PC-3 (cell line): ENCODE measurements around the gene PCNA. TPM values are rescaled to one million over a fixed set of nuclear protein-coding genes. Genes with fewer than 3 reads are reported as not detected.
A peak's percentile ranks its signal among the peaks of the same experiment; 100 is the strongest.
"Not testable (repeated sequence)": the region's sequence is repeated elsewhere in the genome, so short reads cannot be mapped to it uniquely, and the experiment has no call there.

Source experiments
- ATAC-seq: fragments of 200-7000 bp; cut with Tn5 transposase; 2 replicates; pipeline ENCODE4 v1.9.1; 2020; ENCODE audit warnings: mild to moderate bottlenecking, moderate library complexity
- BruUV-seq: library from RNA; stranded (reverse); fragments of 400-500 nt; replicated peaks from 2 replicates; lab custom pipeline; 2021; lab: Mats Ljungman, UMichigan
- CTCF ChIA-PET: fragments of 300-600 bp; sonication (Branson Sonifier 250); formaldehyde crosslinking; loops from one replicate; lab custom pipeline; 2022; ENCODE audit warnings: antibody characterized with exemption; lab: Charles Lee
- POLR2A ChIA-PET: fragments of 300-600 bp; sonication (Branson Sonifier 250); formaldehyde crosslinking; loops from one replicate; lab custom pipeline; 2022; ENCODE audit warnings: antibody characterized with exemption; ENCODE audit not compliant: unreplicated experiment; lab: Charles Lee
- DNase-seq: peaks from one replicate; pipeline ENCODE4 v3.0.0-alpha.2; 2015
- H2AFZ ChIP-seq: fragments of 300-600 bp; sonication (generic); 2 replicates; pipeline ENCODE4 v1.6.0; 2016; ENCODE audit warnings: antibody characterized with exemption, low read length
- H3F3A ChIP-seq: fragments of 300-600 bp; sonication (generic); one replicate; pipeline ENCODE4 v1.6.0; 2017; ENCODE audit warnings: antibody characterized with exemption, low read length, control low read depth, mild to moderate bottlenecking; ENCODE audit not compliant: unreplicated experiment
- H3K27ac ChIP-seq: fragments of 300-600 bp; sonication (generic); 2 replicates; pipeline ENCODE4 v1.5.1; 2016; ENCODE audit warnings: mild to moderate bottlenecking, low read length
- H3K27me3 ChIP-seq: fragments of 300-600 bp; sonication (generic); 2 replicates; pipeline ENCODE4 v1.6.1; 2016; ENCODE audit warnings: low read length, mixed read lengths
- H3K36me3 ChIP-seq: fragments of 300-600 bp; sonication (generic); 2 replicates; pipeline ENCODE4 v1.6.1; 2016; ENCODE audit warnings: low read depth, mixed run types, low read length, mixed read lengths
- H3K4me1 ChIP-seq: fragments of 300-600 bp; sonication (generic); 2 replicates; pipeline ENCODE4 v1.5.1; 2016; ENCODE audit warnings: low read length; ENCODE audit not compliant: insufficient read depth
- H3K4me2 ChIP-seq: fragments of 300-600 bp; sonication (generic); 2 replicates; pipeline ENCODE4 v1.6.0; 2016; ENCODE audit warnings: low read length
- H3K4me3 ChIP-seq: fragments of 300-600 bp; sonication (generic); 2 replicates; pipeline ENCODE4 v1.5.1; 2016; ENCODE audit warnings: mild to moderate bottlenecking, low read length, mixed read lengths
- H3K79me2 ChIP-seq: fragments of 300-600 bp; sonication (generic); 2 replicates; pipeline ENCODE4 v1.6.1; 2017; ENCODE audit warnings: low read length, mixed read lengths
- H3K9ac ChIP-seq: fragments of 300-600 bp; sonication (generic); 2 replicates; pipeline ENCODE4 v1.6.0; 2016; ENCODE audit warnings: mild to moderate bottlenecking, low read length
- H3K9me2 ChIP-seq: fragments of 300-600 bp; sonication (generic); replicated peaks from 2 replicates; pipeline ENCODE4 v1.6.1; 2016; ENCODE audit warnings: mixed run types, low read length, mixed read lengths
- H3K9me3 ChIP-seq: fragments of 300-600 bp; sonication (generic); 2 replicates; pipeline ENCODE4 v1.6.1; 2016; ENCODE audit warnings: low read length, mixed read lengths
- H4K20me1 ChIP-seq: fragments of 300-600 bp; sonication (generic); 2 replicates; pipeline ENCODE4 v1.6.1; 2016; ENCODE audit warnings: low read length, mixed read lengths
- EZH2 ChIP-seq: fragments of 300-600 bp; sonication (generic); IDR thresholded peaks from one replicate; pipeline ENCODE4 v1.6.1; 2017; ENCODE audit warnings: antibody characterized with exemption, mild to moderate bottlenecking, low read length; ENCODE audit not compliant: unreplicated experiment
- EZH2phosphoT487 ChIP-seq: fragments of 300-600 bp; sonication (generic); IDR thresholded peaks from 2 replicates; pipeline ENCODE4 v1.6.1; 2018; ENCODE audit warnings: mild to moderate bottlenecking, antibody characterized with exemption, low read length, borderline replicate concordance
- intact Hi-C: fragments of 100-400 bp; cut with micrococcal nuclease; formaldehyde crosslinking; loops from 2 replicates; pipeline ENCODE4 v1.9.0; 2023
- total RNA-seq: library from RNA; depleted of rRNA; stranded (reverse); fragments of >200 nt; gene quantifications from 2 replicates; pipeline ENCODE4 v1.2.3, GENCODE V29; 2014
- TF ChIP-seq, protein P1 (sequence below): fragments of 300-600 bp; sonication (generic); conservative IDR thresholded peaks from 2 replicates; pipeline ENCODE4 v1.5.1; 2017; ENCODE audit warnings: antibody characterized with exemption, low read depth, mild to moderate bottlenecking, low read length

Gene PCNA
- total RNA-seq, 1 experiment from 2014 or later: 286 TPM

DNA sequence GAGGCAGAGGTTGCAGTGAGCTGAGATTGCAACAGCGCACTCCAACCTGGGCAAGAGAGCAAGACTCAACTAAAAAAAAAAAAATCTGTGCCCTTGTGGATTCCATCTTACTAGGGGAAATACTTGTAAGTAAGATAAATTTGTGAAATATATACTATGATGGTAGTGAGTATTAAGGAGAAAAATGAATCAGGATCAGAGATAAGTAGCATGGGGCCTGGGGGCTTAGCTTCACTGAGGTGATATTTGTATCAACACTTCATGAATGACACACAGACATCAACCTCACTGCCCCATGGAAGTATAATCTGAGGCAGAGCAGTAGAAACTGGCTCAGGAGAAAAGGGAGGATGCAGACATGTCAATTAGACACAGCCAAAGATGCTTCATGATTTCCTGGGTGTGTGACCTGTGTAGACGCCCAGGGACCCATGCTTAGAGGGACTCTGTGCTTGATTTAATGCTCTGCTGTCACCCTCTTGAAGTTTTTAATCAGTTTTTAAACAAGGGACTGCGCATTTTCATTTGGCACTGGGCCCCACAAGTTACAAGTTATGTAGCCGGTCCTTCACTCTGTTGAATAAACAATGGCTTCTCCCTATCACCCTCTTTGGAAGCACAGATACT is 41.9 kb downstream of the PCNA start:
- H4K20me1 ChIP-seq: no peaks in the 10 kb centered on the region
- no peaks in the 10 kb centered on the region for H3K27me3 ChIP-seq
- intact Hi-C loops: no loop called here
- no peaks in the 10 kb centered on the region for H3F3A ChIP-seq
- ATAC-seq (no peak), DNase-seq (no peak)
- BruUV-seq: no TSS peak
- H3K79me2 ChIP-seq: no peaks in the 10 kb centered on the region
- ChIA-PET POLR2A (no interaction called here), CTCF (no interaction called here)
- TF ChIP-seq, protein P1, sequence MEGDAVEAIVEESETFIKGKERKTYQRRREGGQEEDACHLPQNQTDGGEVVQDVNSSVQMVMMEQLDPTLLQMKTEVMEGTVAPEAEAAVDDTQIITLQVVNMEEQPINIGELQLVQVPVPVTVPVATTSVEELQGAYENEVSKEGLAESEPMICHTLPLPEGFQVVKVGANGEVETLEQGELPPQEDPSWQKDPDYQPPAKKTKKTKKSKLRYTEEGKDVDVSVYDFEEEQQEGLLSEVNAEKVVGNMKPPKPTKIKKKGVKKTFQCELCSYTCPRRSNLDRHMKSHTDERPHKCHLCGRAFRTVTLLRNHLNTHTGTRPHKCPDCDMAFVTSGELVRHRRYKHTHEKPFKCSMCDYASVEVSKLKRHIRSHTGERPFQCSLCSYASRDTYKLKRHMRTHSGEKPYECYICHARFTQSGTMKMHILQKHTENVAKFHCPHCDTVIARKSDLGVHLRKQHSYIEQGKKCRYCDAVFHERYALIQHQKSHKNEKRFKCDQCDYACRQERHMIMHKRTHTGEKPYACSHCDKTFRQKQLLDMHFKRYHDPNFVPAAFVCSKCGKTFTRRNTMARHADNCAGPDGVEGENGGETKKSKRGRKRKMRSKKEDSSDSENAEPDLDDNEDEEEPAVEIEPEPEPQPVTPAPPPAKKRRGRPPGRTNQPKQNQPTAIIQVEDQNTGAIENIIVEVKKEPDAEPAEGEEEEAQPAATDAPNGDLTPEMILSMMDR: no peak
- TF ChIP-seq EZH2: no peak
- TF ChIP-seq EZH2phosphoT487: no peak
- peaks cover 16% of the 10 kb centered on the region for H3K4me1 ChIP-seq
- H3K36me3 ChIP-seq: no peaks in the 10 kb centered on the region
- no peak overlapping the region for H3K4me3 ChIP-seq
- no peaks in the 10 kb centered on the region for H3K9me3 ChIP-seq
- H3K27ac ChIP-seq: no peak overlapping the region
- H3K9me2 ChIP-seq: no peaks in the 10 kb centered on the region
- H2AFZ ChIP-seq: no peak overlapping the region
- H3K4me2 ChIP-seq: no peak overlapping the region
- no peak overlapping the region for H3K9ac ChIP-seq

DNA sequence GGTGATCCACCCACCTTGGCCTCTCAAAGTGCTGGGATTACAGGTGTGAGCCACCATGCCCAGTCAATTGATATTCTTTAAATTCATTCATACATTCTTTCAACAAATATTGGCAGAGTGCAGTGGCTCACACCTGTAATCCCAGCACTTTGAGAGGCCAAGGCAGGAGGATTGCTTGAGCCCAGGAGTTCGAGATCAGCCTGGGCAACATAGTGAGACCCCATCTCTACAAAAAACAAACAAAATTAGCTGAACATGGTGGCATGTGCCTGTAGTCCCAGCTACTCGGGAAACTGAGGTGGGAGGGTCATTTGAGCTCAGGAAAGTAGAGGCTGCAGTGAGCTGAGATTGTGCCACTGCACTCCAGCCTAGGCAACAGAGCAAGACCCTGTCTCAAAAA is 42.8 kb downstream of the PCNA start:
- intact Hi-C loops, H3K4me3 ChIP-seq, DNase-seq, H3K4me2 ChIP-seq, H3K79me2 ChIP-seq, POLR2A ChIA-PET, H3K36me3 ChIP-seq, H3K27me3 ChIP-seq, H3F3A ChIP-seq, H3K9ac ChIP-seq, H3K9me2 ChIP-seq, H3K9me3 ChIP-seq, ATAC-seq, H2AFZ ChIP-seq, H3K27ac ChIP-seq, BruUV-seq, H4K20me1 ChIP-seq: not testable (repeated sequence)
- H3K4me1 ChIP-seq: peaks cover 20% of the 10 kb centered on the region
- CTCF ChIA-PET: interaction anchor here (0.6 kb wide), 1 partner anchor 24 kb away, joined by 3 read pairs; no protein-coding TSS in a partner anchor

DNA sequence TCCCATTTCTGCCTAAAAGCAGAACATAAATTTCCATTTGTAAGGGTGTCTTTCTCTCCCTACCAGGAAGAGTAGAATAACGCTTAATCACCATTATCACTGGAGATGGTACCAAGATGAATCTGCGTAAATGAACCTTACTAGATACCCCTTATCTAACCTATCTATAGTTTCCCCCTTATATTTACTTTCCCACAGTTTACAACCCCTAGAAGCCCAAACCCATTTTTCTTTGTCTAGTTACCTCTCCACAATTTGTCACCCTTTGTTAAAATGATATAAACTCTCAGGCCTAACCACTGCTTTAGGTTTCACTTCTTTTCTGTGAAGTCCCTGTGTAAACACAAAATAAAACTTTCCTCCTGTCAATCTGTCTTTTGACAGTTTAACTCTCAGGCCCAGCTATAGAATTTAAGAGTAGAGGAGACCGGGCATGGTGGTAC is 45.5 kb downstream of the PCNA start:
- intact Hi-C loops: no loop called here

More for the DNA sequence above, 45.5 kb downstream of the PCNA start:
- Histone ChIP-seq H3K9me3 (no peaks in the 10 kb centered on the region), H3K27ac (peak overlapping the region; percentile 88), H3K4me3 (no peak overlapping the region), H3K4me2 (no peak overlapping the region), H3K79me2 (no peaks in the 10 kb centered on the region), H3K9me2 (no peaks in the 10 kb centered on the region), H3K9ac (peak overlapping the region; percentile 53; the same call in 1 of the 2 replicates), H3K36me3 (no peaks in the 10 kb centered on the region), H3K4me1 (peaks cover 20% of the 10 kb centered on the region), H4K20me1 (no peaks in the 10 kb centered on the region), H2AFZ (no peak overlapping the region), H3K27me3 (no peaks in the 10 kb centered on the region), H3F3A (no peaks in the 10 kb centered on the region)
- POLR2A ChIA-PET: no interaction called here
- CTCF ChIA-PET: no interaction called here
- no peak for TF ChIP-seq EZH2
- TF ChIP-seq, protein P1: no peak
- TF ChIP-seq EZH2phosphoT487: no peak
- no peak for DNase-seq
- no peak for ATAC-seq
- no TSS peak for BruUV-seq
